GM12878 (cell line): Measurements from ENCODE around the gene PRRC2A. TPM values are rescaled to one million over a fixed set of nuclear protein-coding genes. Genes with fewer than 3 reads are reported as not detected.

Source experiments
- ATAC-seq: fragments of 200-7000 bp; cut with Tn5 transposase; 3 replicates; pipeline ENCODE4 v1.9.1; 2020; ENCODE audit warnings: mild to moderate bottlenecking, moderate library complexity
- BruUV-seq: library from RNA; stranded (reverse); fragments of 400-500 nt; replicated peaks from 2 replicates; lab custom pipeline; 2021; lab: Mats Ljungman, UMichigan
- CTCF ChIA-PET: fragments of 300-600 bp; sonication (Branson Sonifier 250); formaldehyde crosslinking; extraction: SDS; loops from one replicate; lab custom pipeline; 2021; ENCODE audit warnings: inconsistent platforms; lab: Yijun Ruan, JAX
- POLR2A ChIA-PET: fragments of 350-600 bp; formaldehyde crosslinking; extraction: SDS; loops from one replicate; lab custom pipeline; 2021; ENCODE audit warnings: inconsistent platforms; lab: Charles Lee
- RAD21 ChIA-PET: fragments of 300-600 bp; sonication (Branson Sonifier 250); formaldehyde crosslinking; loops from one replicate; lab custom pipeline; 2023; ENCODE audit warnings: antibody characterized with exemption; ENCODE audit not compliant: unreplicated experiment; lab: Charles Lee
- SMC1A ChIA-PET: fragments of 300-600 bp; sonication (Branson Sonifier 250); formaldehyde crosslinking; loops from one replicate; lab custom pipeline; 2023; ENCODE audit not compliant: unreplicated experiment, uncharacterized antibody; lab: Charles Lee
- DNase-seq: peaks from one replicate; pipeline ENCODE4 v3.0.0-alpha.2; 2011; ENCODE audit warnings: low read depth, low spot score
- FAIRE-seq: peaks from 3 replicates; lab custom pipeline; 2011; peaks lifted over from hg19 to GRCh38; lab: Jason Lieb, UNC
- H2AFZ ChIP-seq: 2 replicates; pipeline ENCODE4 v1.6.0; 2011; ENCODE audit warnings: low read depth, low read length, control low read depth; ENCODE audit not compliant: control insufficient read depth
- H3K27ac ChIP-seq: 2 replicates; pipeline ENCODE4 v1.5.1; 2011; ENCODE audit warnings: control low read depth; ENCODE audit not compliant: control insufficient read depth, insufficient read depth
- H3K27me3 ChIP-seq, 2 experiments: replicated peaks in 1 of 2; 2 replicates each; pipeline versions ENCODE4 v1.6.0 to v1.6.1; 2011; ENCODE audit warnings: low read length in 1 of 2; ENCODE audit not compliant: control insufficient read depth in 2 of 2, insufficient read depth in 2 of 2
- H3K36me3 ChIP-seq, 2 experiments: 2 replicates each; pipeline ENCODE4 v1.5.1; 2011; ENCODE audit warnings: low read length in 1 of 2; ENCODE audit not compliant: control insufficient read depth in 2 of 2, insufficient read depth in 2 of 2
- H3K4me1 ChIP-seq: 2 replicates; pipeline ENCODE4 v1.6.1; 2011; ENCODE audit warnings: mild to moderate bottlenecking, low read length, moderate library complexity, mixed read lengths; ENCODE audit not compliant: control insufficient read depth, insufficient read depth
- H3K4me2 ChIP-seq: 2 replicates; pipeline ENCODE4 v1.6.0; 2011; ENCODE audit warnings: control low read depth; ENCODE audit not compliant: control insufficient read depth, insufficient read depth
- H3K4me3 ChIP-seq: fragments of 200-600 bp; sonication (generic); 2 replicates; pipeline ENCODE4 v1.5.1; 2016
- H3K79me2 ChIP-seq: 2 replicates; pipeline ENCODE4 v1.6.0; 2011; ENCODE audit warnings: low read length; ENCODE audit not compliant: control insufficient read depth, insufficient read depth
- H3K9ac ChIP-seq: 2 replicates; pipeline ENCODE4 v1.8.0; 2011; ENCODE audit warnings: low read length, control low read depth, mixed read lengths; ENCODE audit not compliant: control insufficient read depth, insufficient read depth
- H3K9me3 ChIP-seq: replicated peaks from 3 replicates; pipeline ENCODE4 v1.5.1; 2011; ENCODE audit warnings: mild to moderate bottlenecking, low read length; ENCODE audit not compliant: control insufficient read depth, insufficient read depth
- H4K20me1 ChIP-seq: 2 replicates; pipeline ENCODE4 v1.6.0; 2011; ENCODE audit not compliant: control insufficient read depth, insufficient read depth
- HDGF ChIP-seq: fragments of 450-650 bp; IDR thresholded peaks from 2 replicates; pipeline ENCODE4 v1.6.1; 2016; ENCODE audit warnings: antibody characterized with exemption
- POLR2A ChIP-seq: IDR thresholded peaks from 2 replicates; pipeline ENCODE4 v1.6.1; 2011; ENCODE audit warnings: low read depth, mild to moderate bottlenecking, low read length
- POLR2AphosphoS2 ChIP-seq: IDR thresholded peaks from 2 replicates; pipeline ENCODE4 v1.6.1; 2011; ENCODE audit warnings: low read depth, mild to moderate bottlenecking, low read length, improper control_type of control experiment, moderate library complexity
- WGBS: methylation state at CpG from one replicate; pipeline ENCODE4 v1.1.6; 2016; ENCODE audit warnings: low lambda C conversion rate; ENCODE audit not compliant: insufficient replicate concordance, insufficient coverage; ENCODE audit errors: missing lambda C conversion rate; 5-methylcytosine and 5-hydroxymethylcytosine counted together
- in situ Hi-C: fragments of 300-500 bp; cut with MboI; formaldehyde crosslinking; loops from 9 replicates; pipeline ENCODE4 v1.14.3; 2018; ENCODE audit warnings: mixed read lengths
- intact Hi-C: fragments of 100-400 bp; cut with micrococcal nuclease; formaldehyde crosslinking; loops from one replicate; pipeline ENCODE4 v1.14.2; 2022; ENCODE audit not compliant: unreplicated experiment
- polyA plus RNA-seq, 11 experiments: library from polyadenylated mRNA; depleted of rRNA in 4 of 11; unstranded in 6 of 11; stranded (reverse) in 5 of 11; fragments of >200 nt; fragmentation: Nextera tagmentation in 4 of 11; fragmentation: Illumina TruSeq in 1 of 11; extraction: Ambion mirVana in 4 of 11; extraction: Trizol in 1 of 11; gene quantifications; 1 replicate in 1 of 11; 2 replicates in 10 of 11; pipeline versions ENCODE4 v1.2.1 to v1.2.3, GENCODE V29; 2011 to 2016; ENCODE audit warnings: inconsistent platforms in 2 of 11, missing spikeins in 2 of 11, low read depth in 1 of 11
- total RNA-seq, 4 experiments: library from RNA; depleted of rRNA in 3 of 4; stranded (reverse); fragments of >200 nt in 3 of 4; fragmentation: Illumina TruSeq in 1 of 4; extraction: Trizol in 1 of 4; gene quantifications; 2 replicates each; pipeline versions ENCODE4 v1.2.1 to v1.2.3, GENCODE V29; 2013 to 2021
- TF ChIP-seq, protein P1 (sequence below), 3 experiments: IDR thresholded peaks in 2 of 3; conservative IDR thresholded peaks in 1 of 3; 2 replicates each; pipeline ENCODE4 v1.5.1; 2011; ENCODE audit warnings: low read depth in 3 of 3, low read length in 3 of 3, mild to moderate bottlenecking in 3 of 3, control low read depth in 2 of 3, moderate library complexity in 2 of 3, inconsistent platforms in 1 of 3, mixed read lengths in 1 of 3; ENCODE audit not compliant: control insufficient read depth in 2 of 3, insufficient read depth in 1 of 3; ENCODE audit errors: extremely low read depth in 1 of 3

Gene PRRC2A
- total and polyA plus RNA-seq, 10 of the 15 experiments (the other 5 are each of a cell fraction or from before 2014, with no cell fraction given), result 0.40 to 244 (median 61.3) TPM

DNA sequence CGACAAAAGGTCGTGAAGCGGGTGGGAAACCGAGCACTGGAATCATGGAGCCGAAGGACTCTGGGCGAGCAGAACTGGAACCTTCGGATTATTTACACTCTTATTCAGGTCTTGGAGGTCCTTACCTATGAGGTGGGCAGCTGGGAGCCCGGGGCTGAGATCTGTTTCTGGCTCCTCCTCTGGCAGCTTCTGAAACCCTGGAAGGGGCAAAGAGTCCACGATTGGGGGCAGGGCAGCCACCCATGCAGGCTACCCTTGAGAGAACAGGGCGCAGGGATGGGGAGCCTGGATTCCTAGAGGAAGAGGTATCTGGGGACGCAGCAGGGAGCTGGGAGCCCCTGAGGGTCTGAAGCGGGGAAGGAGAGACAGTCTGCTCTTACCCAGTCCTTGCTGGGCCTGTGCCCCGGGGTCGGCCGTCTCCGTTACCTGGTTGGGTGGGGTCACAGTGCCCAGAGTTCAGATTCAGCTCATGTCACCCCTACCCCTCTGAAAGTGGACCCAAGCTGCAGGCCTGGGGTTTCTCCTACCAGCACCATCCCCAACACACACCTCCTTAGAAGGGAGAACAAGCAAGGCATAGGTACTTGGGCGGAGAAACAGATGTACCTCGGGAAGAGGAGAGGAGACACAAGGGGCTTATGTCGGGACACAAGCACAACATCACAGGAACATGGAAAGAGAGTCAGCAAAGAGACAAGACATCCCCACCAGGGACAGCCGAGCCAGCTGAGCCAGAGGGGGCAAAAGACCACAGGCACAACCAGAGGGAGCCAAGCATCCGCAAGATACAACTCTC, 38.9 kb upstream of the PRRC2A start:
- in situ Hi-C loops (no loop called here), intact Hi-C loops (loop anchor here (2.0 kb wide), 2 partner anchors 23 to 31 kb away; no protein-coding TSS in a partner anchor)
- Histone ChIP-seq H3K36me3 (peaks cover 0 to 7% of the 10 kb centered on the region in 2 experiments; a peak in 2 of 4 replicates), H2AFZ (peak overlapping the region; percentile 76; the same call in 1 of the 2 replicates), H3K4me1 (peaks cover 48% of the 10 kb centered on the region), H3K79me2 (peaks cover 57% of the 10 kb centered on the region), H3K9ac (peak overlapping the region; percentile 90), H3K27me3 (no peaks in the 10 kb centered on the region), H3K4me2 (peak overlapping the region; percentile 95), H3K9me3 (no peaks in the 10 kb centered on the region), H4K20me1 (no peaks in the 10 kb centered on the region), H3K4me3 (peak overlapping the region; percentile 93), H3K27ac (peak overlapping the region; percentile 91)
- 2% methylated on average over 21 of the region's 21 CpGs for WGBS
- TF ChIP-seq POLR2AphosphoS2 (0 out of 2 replicates have a peak, but pooled peaks have one; percentile 13), POLR2A (no peak), HDGF (peak; percentile 59; the same call in 1 of the 2 replicates)
- TF ChIP-seq, protein P1, sequence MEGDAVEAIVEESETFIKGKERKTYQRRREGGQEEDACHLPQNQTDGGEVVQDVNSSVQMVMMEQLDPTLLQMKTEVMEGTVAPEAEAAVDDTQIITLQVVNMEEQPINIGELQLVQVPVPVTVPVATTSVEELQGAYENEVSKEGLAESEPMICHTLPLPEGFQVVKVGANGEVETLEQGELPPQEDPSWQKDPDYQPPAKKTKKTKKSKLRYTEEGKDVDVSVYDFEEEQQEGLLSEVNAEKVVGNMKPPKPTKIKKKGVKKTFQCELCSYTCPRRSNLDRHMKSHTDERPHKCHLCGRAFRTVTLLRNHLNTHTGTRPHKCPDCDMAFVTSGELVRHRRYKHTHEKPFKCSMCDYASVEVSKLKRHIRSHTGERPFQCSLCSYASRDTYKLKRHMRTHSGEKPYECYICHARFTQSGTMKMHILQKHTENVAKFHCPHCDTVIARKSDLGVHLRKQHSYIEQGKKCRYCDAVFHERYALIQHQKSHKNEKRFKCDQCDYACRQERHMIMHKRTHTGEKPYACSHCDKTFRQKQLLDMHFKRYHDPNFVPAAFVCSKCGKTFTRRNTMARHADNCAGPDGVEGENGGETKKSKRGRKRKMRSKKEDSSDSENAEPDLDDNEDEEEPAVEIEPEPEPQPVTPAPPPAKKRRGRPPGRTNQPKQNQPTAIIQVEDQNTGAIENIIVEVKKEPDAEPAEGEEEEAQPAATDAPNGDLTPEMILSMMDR (IDR thresholded peaks at IDR 0.05 in 2 of 3, conservative IDR thresholded peaks at IDR 0.05 in 1 of 3; ENCODE audit: control insufficient read depth in 2 of 3, extremely low read depth in 1 of 3, insufficient read depth in 1 of 3, low read depth in 3 of 3, low read length in 3 of 3), result peak in 1 of 3 experiments; percentile 16; a peak in 1 of 6 replicates
- RAD21 ChIA-PET, result interaction anchor here (1.0 to 17.5 kb wide), 9 partner anchors 7 to 249 kb away, joined by 3 to 620 read pairs (median 5); partner anchors contain the start of genes AIF1, ATP6V1G2, DDX39B and LTA
- CTCF ChIA-PET, result interaction anchor here (0.7 to 31.0 kb wide), 9 partner anchors 8 to 379 kb away, joined by 3 to 2098 read pairs (median 5); partner anchors contain the start of genes ATP6V1G2, DDX39B, LST1 and LTA
- SMC1A ChIA-PET, result interaction anchor here (1.2 to 45.5 kb wide), 6 partner anchors 6 to 248 kb away, joined by 3 to 1989 read pairs (median 32); partner anchors contain the start of genes ATP6V1G2, DDX39B, LTA and NCR3
- peak; percentile 1; the same call in 1 of the 3 replicates for ATAC-seq
- DNase-seq, result no peak
- POLR2A ChIA-PET, result interaction anchor here (1.1 to 17.1 kb wide), 10 partner anchors 9 to 87 kb away, joined by 3 to 282 read pairs (median 6); partner anchors contain the start of genes ATP6V1G2, GPANK1, LTA and NCR3
- BruUV-seq, result TSS peak; percentile 79
- no peak for FAIRE-seq
